Measurements from ENCODE around the gene APEH. TPM values are rescaled to one million over a fixed set of nuclear protein-coding genes. Genes with fewer than 3 reads are reported as not detected.

Gene APEH
- total RNA-seq, 3 donors from 2014 or later (not counting 1 experiment from before 2014, with no cell fraction given): 62.8 to 95.7 (median 77.5) TPM

DNA sequence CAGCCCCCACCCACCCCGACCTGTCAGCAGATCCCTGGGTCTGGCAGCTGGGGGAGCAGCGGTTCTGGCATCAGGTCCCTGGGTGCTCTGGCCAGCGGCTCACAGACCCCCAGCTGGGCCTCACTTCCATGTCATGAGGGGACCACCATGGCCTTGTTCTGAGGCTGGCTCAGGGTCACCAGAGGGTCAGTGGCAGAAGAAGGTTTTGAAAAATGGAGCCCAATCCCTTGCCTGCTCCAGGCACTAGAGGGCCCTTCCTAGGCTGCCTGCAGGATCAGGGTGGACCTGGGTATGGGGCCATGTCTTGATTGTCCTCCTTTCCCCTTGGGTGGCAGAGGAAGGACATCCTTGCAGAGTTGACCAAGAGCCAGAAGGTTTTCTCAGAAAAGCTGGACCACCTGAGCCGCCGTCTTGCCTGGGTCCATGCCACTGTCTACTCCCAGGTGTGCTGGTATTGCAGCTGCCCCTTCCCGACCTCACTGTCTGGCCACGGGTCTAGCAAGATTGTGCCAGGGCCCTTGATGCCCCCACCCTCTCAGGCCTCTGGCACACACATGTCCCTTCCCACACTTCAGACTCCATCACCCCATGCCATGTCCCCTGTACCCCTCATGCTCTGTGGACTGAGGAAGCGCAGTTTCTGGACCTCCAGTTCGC lies 32.4 kb downstream of the APEH start:
- Mint-ChIP-seq H3K4me1 (peaks cover 7 to 13% of the 10 kb centered on the region in 2 donors), H3K9me3 (no peaks in the 10 kb centered on the region), H3K27ac (no peak overlapping the region), H3K4me3 (no peak overlapping the region), H3K27me3 (ENCODE audit: low read depth in 2 of 2) (no peaks in the 10 kb centered on the region), H3K36me3 (no peaks in the 10 kb centered on the region)
- TF ChIP-seq CTCF (IDR thresholded peaks at IDR 0.05): no peak
- WGBS (ENCODE audit: insufficient coverage): 96% methylated on average over 9 of the region's 9 CpGs
- Histone ChIP-seq H3K4me1 (ENCODE audit: control insufficient read depth, insufficient read depth, low read length) (peaks cover 9% of the 10 kb centered on the region), H3K27ac (ENCODE audit: low read length) (no peak overlapping the region), H3K4me3 (ENCODE audit: low read length) (no peak overlapping the region), H3K9me3 (ENCODE audit: control insufficient read depth, insufficient read depth, low read length) (no peaks in the 10 kb centered on the region), H3K27me3 (ENCODE audit: control insufficient read depth, insufficient read depth, low read length) (no peaks in the 10 kb centered on the region), H3K36me3 (ENCODE audit: control insufficient read depth, insufficient read depth, low read length) (peaks cover 16% of the 10 kb centered on the region)
- DNase-seq (no peak), ATAC-seq (no peak)
- intact Hi-C loops (cut with micrococcal nuclease): no loop called here

DNA sequence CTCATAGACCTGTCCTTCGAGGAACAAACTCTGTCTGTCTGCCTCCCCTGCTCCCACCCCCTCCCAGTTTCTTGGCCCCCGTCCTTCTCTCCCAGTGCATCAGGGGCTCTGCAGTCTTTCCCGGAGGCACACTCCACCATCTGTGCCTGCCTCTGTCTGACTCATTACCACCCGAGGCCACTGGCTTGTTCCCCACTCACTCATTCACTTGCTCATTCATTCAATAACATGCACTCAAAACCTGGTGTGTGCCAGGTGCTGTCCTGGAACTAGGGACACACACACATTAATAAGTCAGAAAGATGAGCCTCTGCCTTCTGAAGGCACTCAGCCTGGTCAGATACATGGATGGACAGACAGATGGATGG lies 32.9 kb downstream of the APEH start:
- WGBS (ENCODE audit: insufficient coverage): 95% methylated on average over 4 of the region's 4 CpGs
- H3K36me3 ChIP-seq (ENCODE audit: control insufficient read depth, insufficient read depth, low read length): peaks cover 12% of the 10 kb centered on the region
- H3K36me3 Mint-ChIP-seq: no peaks in the 10 kb centered on the region

DNA sequence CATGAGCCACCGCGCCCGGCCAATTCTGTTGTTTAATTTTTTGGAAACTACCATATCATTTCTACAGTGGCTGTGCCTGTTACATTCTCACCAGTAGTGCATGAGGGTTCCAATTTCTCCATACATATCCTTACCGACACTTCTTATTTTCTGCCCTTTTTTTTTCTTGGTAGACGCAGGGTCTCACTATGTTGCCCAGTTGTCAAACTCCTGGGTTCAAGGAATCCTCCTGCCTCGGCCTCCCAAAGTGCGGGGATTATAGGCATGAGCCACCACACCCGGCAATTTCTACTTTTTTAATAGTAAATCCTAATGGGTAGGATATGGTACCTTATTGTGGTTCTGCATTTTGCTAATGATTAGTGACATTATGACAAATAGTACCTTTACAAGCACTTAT lies 35.7 kb downstream of the APEH start:
- peaks cover 15 to 29% of the 10 kb centered on the region in 2 donors for H3K4me1 Mint-ChIP-seq
- no peak for DNase-seq
- no peaks in the 10 kb centered on the region for H3K36me3 Mint-ChIP-seq
- no peak overlapping the region for H3K27ac ChIP-seq (ENCODE audit: low read length)
- H3K9me3 Mint-ChIP-seq: no peaks in the 10 kb centered on the region
- H3K4me1 ChIP-seq (ENCODE audit: control insufficient read depth, insufficient read depth, low read length): peaks cover 30% of the 10 kb centered on the region
- no peaks in the 10 kb centered on the region for H3K9me3 ChIP-seq (ENCODE audit: control insufficient read depth, insufficient read depth, low read length)
- no peak overlapping the region for H3K4me3 ChIP-seq (ENCODE audit: low read length)
- intact Hi-C loops (cut with micrococcal nuclease): no loop called here
- WGBS (ENCODE audit: insufficient coverage): 97% methylated on average over 8 of the region's 8 CpGs
- H3K27me3 Mint-ChIP-seq (ENCODE audit: low read depth in 2 of 2): no peaks in the 10 kb centered on the region
- no peak for ATAC-seq
- no peak overlapping the region for H3K4me3 Mint-ChIP-seq
- TF ChIP-seq CTCF (IDR thresholded peaks at IDR 0.05): no peak
- H3K27me3 ChIP-seq (ENCODE audit: control insufficient read depth, insufficient read depth, low read length): no peaks in the 10 kb centered on the region
- H3K27ac Mint-ChIP-seq: no peak overlapping the region
- peaks cover 3% of the 10 kb centered on the region for H3K36me3 ChIP-seq (ENCODE audit: control insufficient read depth, insufficient read depth, low read length)

More for the DNA sequence above, 32.9 kb downstream of the APEH start:
- Mint-ChIP-seq H3K27ac (no peak overlapping the region), H3K27me3 (ENCODE audit: low read depth in 2 of 2) (no peaks in the 10 kb centered on the region), H3K4me1 (peaks cover 12 to 18% of the 10 kb centered on the region in 2 donors), H3K4me3 (no peak overlapping the region), H3K9me3 (no peaks in the 10 kb centered on the region)
- Histone ChIP-seq H3K4me1 (ENCODE audit: control insufficient read depth, insufficient read depth, low read length) (peaks cover 14% of the 10 kb centered on the region), H3K4me3 (ENCODE audit: low read length) (no peak overlapping the region), H3K9me3 (ENCODE audit: control insufficient read depth, insufficient read depth, low read length) (no peaks in the 10 kb centered on the region), H3K27ac (ENCODE audit: low read length) (no peak overlapping the region), H3K27me3 (ENCODE audit: control insufficient read depth, insufficient read depth, low read length) (no peaks in the 10 kb centered on the region)
- no peak for DNase-seq
- TF ChIP-seq CTCF (IDR thresholded peaks at IDR 0.05): no peak
- intact Hi-C loops (cut with micrococcal nuclease): no loop called here
- ATAC-seq: no peak

GRCh38 chr3:49711489-49711888 lies 37.3 kb downstream of the APEH start:
- no peaks in the 10 kb centered on the region for H3K9me3 ChIP-seq (ENCODE audit: control insufficient read depth, insufficient read depth, low read length)
- 21% methylated on average over 5 of the region's 5 CpGs for WGBS (ENCODE audit: insufficient coverage)
- Mint-ChIP-seq H3K9me3 (no peaks in the 10 kb centered on the region), H3K27me3 (ENCODE audit: low read depth in 2 of 2) (no peaks in the 10 kb centered on the region), H3K4me1 (peaks cover 15 to 29% of the 10 kb centered on the region in 2 donors), H3K27ac (peak overlapping the region; percentile 60 to 63), H3K4me3 (no peak overlapping the region), H3K36me3 (no peaks in the 10 kb centered on the region)
- intact Hi-C loops (cut with micrococcal nuclease): no loop called here
- no peaks in the 10 kb centered on the region for H3K27me3 ChIP-seq (ENCODE audit: control insufficient read depth, insufficient read depth, low read length)
- TF ChIP-seq CTCF (IDR thresholded peaks at IDR 0.05): no peak
- H3K27ac ChIP-seq (ENCODE audit: low read length): no peak overlapping the region
- ATAC-seq: peak; percentile 23 to 57 (median 46)
- H3K4me3 ChIP-seq (ENCODE audit: low read length): no peak overlapping the region
- H3K36me3 ChIP-seq (ENCODE audit: control insufficient read depth, insufficient read depth, low read length): no peaks in the 10 kb centered on the region
- peaks cover 30% of the 10 kb centered on the region for H3K4me1 ChIP-seq (ENCODE audit: control insufficient read depth, insufficient read depth, low read length)
- DNase-seq: no peak

All from natural killer cell (primary cell).